Natural killer cell (primary cell): ENCODE measurements around the gene ADAM33. TPM values are rescaled to one million over a fixed set of nuclear protein-coding genes. Genes with fewer than 3 reads are reported as not detected.

Source experiments
- ATAC-seq, 3 donors: fragments of 150-1000 bp in 2 of 3; fragments of 200-7000 bp in 1 of 3; cut with Tn5 transposase; 1 replicate in 1 of 3; 2 replicates in 2 of 3; pipeline ENCODE4 v1.10.0; 2021; ENCODE audit warnings: mild to moderate bottlenecking in 2 of 3, moderate library complexity in 2 of 3
- DNase-seq, 2 donors: peaks; one replicate each; pipeline versions ENCODE4 v3.0.0 to v3.0.0-alpha.2; 2013 to 2021; ENCODE audit warnings: mixed read lengths in 1 of 2
- H3K27ac ChIP-seq: one replicate; pipeline ENCODE4 v1.5.1; 2013; ENCODE audit warnings: mild to moderate bottlenecking, low read length
- H3K27me3 ChIP-seq: one replicate; pipeline ENCODE4 v1.6.1; 2013; ENCODE audit warnings: low read length; ENCODE audit not compliant: control insufficient read depth, insufficient read depth
- H3K36me3 ChIP-seq: one replicate; pipeline ENCODE4 v1.6.1; 2013; ENCODE audit warnings: low read length; ENCODE audit not compliant: control insufficient read depth, insufficient read depth
- H3K4me1 ChIP-seq: one replicate; pipeline ENCODE4 v1.6.1; 2013; ENCODE audit warnings: low read length; ENCODE audit not compliant: control insufficient read depth, insufficient read depth
- H3K4me3 ChIP-seq: one replicate; pipeline ENCODE4 v1.5.1; 2013; ENCODE audit warnings: low read length
- H3K9me3 ChIP-seq: one replicate; pipeline ENCODE4 v1.6.1; 2013; ENCODE audit warnings: low read length; ENCODE audit not compliant: control insufficient read depth, insufficient read depth
- H3K27ac Mint-ChIP-seq, 2 donors: one replicate each; pipeline ENCODE4 v1.8.0; 2022; ENCODE audit warnings: mild to moderate bottlenecking in 2 of 2, mixed read lengths in 2 of 2, moderate library complexity in 1 of 2
- H3K27me3 Mint-ChIP-seq, 2 donors: one replicate each; pipeline ENCODE4 v1.8.0; 2022; ENCODE audit warnings: low read depth in 2 of 2, mixed read lengths in 2 of 2
- H3K36me3 Mint-ChIP-seq: one replicate; pipeline ENCODE4 v1.8.0; 2022; ENCODE audit warnings: mixed read lengths
- H3K4me1 Mint-ChIP-seq, 2 donors: one replicate each; pipeline ENCODE4 v1.8.0; 2022; ENCODE audit warnings: mixed read lengths in 2 of 2
- H3K4me3 Mint-ChIP-seq: one replicate; pipeline ENCODE4 v1.8.0; 2022; ENCODE audit warnings: mild to moderate bottlenecking, moderate library complexity, mixed read lengths
- H3K9me3 Mint-ChIP-seq, 2 donors: one replicate each; pipeline ENCODE4 v1.8.0; 2022; ENCODE audit warnings: mixed read lengths in 2 of 2
- WGBS: methylation state at CpG from one replicate; pipeline ENCODE4 v1.1.7; 2013; ENCODE audit warnings: missing lambda C conversion rate; ENCODE audit not compliant: insufficient coverage; 5-methylcytosine and 5-hydroxymethylcytosine counted together
- intact Hi-C: fragments of 100-400 bp; cut with micrococcal nuclease; formaldehyde crosslinking; loops from one replicate; pipeline ENCODE4 v1.14.2; 2022
- total RNA-seq, 4 donors: library from RNA; stranded (reverse); fragments of 120-200 nt in 1 of 4; gene quantifications; one replicate each; pipeline versions ENCODE4 v1.2.3 to v1.2.4, GENCODE V29; 2013 to 2022
- TF ChIP-seq, protein P1 (sequence below): fragments of 200-600 bp; IDR thresholded peaks from one replicate; pipeline ENCODE4 v1.8.0; 2022; ENCODE audit warnings: antibody characterized with exemption

The ADAM33 gene
- total RNA-seq, 3 donors from 2014 or later (not counting 1 experiment from before 2014, with no cell fraction given) = not detected

DNA sequence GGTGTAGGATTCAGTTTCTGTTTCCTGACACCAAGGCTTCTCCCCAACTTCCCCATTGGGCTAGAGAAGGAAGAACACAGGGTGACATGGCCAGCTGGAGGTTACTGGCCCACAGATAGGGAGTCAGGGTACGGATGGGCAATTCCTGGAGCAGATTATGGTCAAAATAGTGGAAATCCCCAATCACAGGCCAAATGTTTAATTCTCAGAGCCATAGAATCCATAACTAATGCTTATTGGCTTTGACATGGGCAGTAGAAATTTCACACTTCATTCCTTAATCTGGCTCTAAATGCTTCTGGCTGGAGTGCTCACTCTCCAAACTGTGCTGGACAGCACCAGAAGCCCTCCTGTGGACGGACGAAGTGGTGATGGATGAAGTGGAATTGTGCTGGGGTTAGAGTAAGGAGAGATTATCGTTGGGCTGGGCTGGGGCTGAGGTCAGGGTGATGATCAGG lies 29.7 kb upstream of the ADAM33 start:
- WGBS = 89% methylated on average over 4 of the region's 4 CpGs
- DNase-seq = no peak

DNA sequence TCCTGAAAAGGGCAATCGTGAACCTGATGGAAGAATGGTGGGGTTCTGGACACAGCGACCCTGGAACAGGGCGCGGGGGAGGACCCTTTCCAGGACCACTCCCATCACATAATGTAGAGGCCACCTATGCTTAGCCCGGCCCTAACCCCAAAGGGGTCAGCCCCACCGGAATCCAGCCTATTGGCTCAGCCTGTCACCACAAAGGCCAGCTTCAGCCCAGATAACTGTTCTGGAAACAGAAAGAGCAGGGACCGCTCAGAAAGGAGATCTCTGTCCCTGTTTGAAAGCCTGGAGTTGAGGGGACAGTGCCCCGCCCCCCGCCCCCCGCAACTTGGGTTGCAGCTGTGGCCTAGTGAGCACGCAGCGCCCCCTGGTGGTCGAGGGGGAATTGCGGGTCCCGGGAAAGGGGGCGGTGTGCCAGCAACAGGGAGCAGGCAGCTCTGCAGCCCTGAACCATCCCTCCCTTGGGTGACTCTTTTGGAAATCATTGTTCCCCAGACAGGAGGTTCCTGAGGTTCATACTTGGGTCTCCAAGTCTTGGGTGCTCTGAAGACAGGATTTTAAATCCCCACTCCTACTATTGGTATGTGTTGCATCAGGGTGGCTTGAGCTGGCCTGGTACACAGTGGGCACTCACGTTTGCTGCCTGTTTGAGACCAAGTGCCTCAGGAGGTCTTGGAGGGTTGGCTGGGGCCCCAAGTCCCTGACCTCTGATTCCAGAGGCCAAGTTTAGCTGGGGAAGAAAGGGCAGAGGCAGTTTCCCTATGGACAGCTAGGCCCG lies 29.1 kb upstream of the ADAM33 start:
- H3K4me1 Mint-ChIP-seq = no peaks in the 10 kb centered on the region
- 29% methylated on average over 17 of the region's 18 CpGs for WGBS
- H3K9me3 Mint-ChIP-seq = no peaks in the 10 kb centered on the region
- no peak overlapping the region for H3K4me3 Mint-ChIP-seq
- H3K27me3 Mint-ChIP-seq = peaks cover 0 to 7% of the 10 kb centered on the region in 2 donors
- H3K4me1 ChIP-seq = peaks cover 6% of the 10 kb centered on the region
- no peak overlapping the region for H3K27ac ChIP-seq
- DNase-seq (peak; percentile 76 to 82), ATAC-seq (peak; percentile 67 to 81 (median 76))
- H3K36me3 Mint-ChIP-seq = no peaks in the 10 kb centered on the region
- no peaks in the 10 kb centered on the region for H3K9me3 ChIP-seq
- H3K27me3 ChIP-seq = no peaks in the 10 kb centered on the region
- H3K27ac Mint-ChIP-seq = no peak overlapping the region
- TF ChIP-seq, protein P1, sequence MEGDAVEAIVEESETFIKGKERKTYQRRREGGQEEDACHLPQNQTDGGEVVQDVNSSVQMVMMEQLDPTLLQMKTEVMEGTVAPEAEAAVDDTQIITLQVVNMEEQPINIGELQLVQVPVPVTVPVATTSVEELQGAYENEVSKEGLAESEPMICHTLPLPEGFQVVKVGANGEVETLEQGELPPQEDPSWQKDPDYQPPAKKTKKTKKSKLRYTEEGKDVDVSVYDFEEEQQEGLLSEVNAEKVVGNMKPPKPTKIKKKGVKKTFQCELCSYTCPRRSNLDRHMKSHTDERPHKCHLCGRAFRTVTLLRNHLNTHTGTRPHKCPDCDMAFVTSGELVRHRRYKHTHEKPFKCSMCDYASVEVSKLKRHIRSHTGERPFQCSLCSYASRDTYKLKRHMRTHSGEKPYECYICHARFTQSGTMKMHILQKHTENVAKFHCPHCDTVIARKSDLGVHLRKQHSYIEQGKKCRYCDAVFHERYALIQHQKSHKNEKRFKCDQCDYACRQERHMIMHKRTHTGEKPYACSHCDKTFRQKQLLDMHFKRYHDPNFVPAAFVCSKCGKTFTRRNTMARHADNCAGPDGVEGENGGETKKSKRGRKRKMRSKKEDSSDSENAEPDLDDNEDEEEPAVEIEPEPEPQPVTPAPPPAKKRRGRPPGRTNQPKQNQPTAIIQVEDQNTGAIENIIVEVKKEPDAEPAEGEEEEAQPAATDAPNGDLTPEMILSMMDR = peak; percentile 95
- no peak overlapping the region for H3K4me3 ChIP-seq
- H3K36me3 ChIP-seq = no peaks in the 10 kb centered on the region
- intact Hi-C loops = no loop called here

More for the DNA sequence above, 29.7 kb upstream of the ADAM33 start:
- no peaks in the 10 kb centered on the region for H3K9me3 Mint-ChIP-seq
- H3K4me1 Mint-ChIP-seq = no peaks in the 10 kb centered on the region
- H3K27me3 Mint-ChIP-seq = peaks cover 0 to 7% of the 10 kb centered on the region in 2 donors
- Histone ChIP-seq H3K4me1 (peaks cover 6% of the 10 kb centered on the region), H3K36me3 (no peaks in the 10 kb centered on the region), H3K27me3 (no peaks in the 10 kb centered on the region), H3K4me3 (no peak overlapping the region), H3K9me3 (no peaks in the 10 kb centered on the region), H3K27ac (no peak overlapping the region)
- H3K4me3 Mint-ChIP-seq = no peak overlapping the region
- intact Hi-C loops = no loop called here
- ATAC-seq = no peak
- TF ChIP-seq, protein P1 = no peak
- H3K36me3 Mint-ChIP-seq = no peaks in the 10 kb centered on the region
- H3K27ac Mint-ChIP-seq = no peak overlapping the region

DNA sequence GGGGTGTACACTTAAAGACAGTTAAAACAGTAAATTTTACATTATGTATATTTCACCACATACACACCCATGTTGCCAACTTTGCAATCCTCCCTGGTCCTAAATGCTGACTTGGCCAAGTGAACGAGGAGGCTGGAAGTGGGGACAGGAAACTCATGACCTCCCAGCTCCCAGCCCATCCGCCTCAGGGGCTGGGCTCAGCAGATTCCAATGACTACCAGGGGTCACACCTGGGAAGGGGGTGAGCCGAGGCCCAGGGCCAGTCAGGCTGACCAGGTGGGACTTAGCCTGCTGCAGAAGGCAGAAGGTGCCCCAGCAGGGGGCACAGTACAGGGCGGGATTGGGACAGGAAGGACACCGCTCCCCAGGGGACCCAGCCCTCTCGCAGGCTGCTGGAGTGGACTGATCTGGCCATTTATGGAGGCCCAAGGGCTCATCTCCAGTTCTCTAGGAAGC lies 28.2 kb upstream of the ADAM33 start:
- WGBS = 65% methylated on average over 6 of the region's 6 CpGs
- ATAC-seq = no peak

More for the DNA sequence above, 28.2 kb upstream of the ADAM33 start:
- intact Hi-C loops = no loop called here
- H3K36me3 ChIP-seq = no peaks in the 10 kb centered on the region
- H3K27ac ChIP-seq = no peak overlapping the region
- Mint-ChIP-seq H3K4me1 (no peaks in the 10 kb centered on the region), H3K36me3 (no peaks in the 10 kb centered on the region), H3K9me3 (no peaks in the 10 kb centered on the region), H3K27ac (no peak overlapping the region), H3K4me3 (no peak overlapping the region), H3K27me3 (peaks cover 0 to 7% of the 10 kb centered on the region in 2 donors)
- no peaks in the 10 kb centered on the region for H3K9me3 ChIP-seq
- H3K27me3 ChIP-seq = no peaks in the 10 kb centered on the region
- H3K4me1 ChIP-seq = peaks cover 6% of the 10 kb centered on the region
- H3K4me3 ChIP-seq = no peak overlapping the region
- TF ChIP-seq, protein P1 = no peak
- no peak for DNase-seq
